Neural cell (in vitro differentiated cells): ENCODE results near the gene MAN2C1.

Experiments
- EP300 ChIP-seq: fragments of 450-650 bp; conservative IDR thresholded peaks from 2 replicates; pipeline ENCODE4 v1.6.1; 2014; ENCODE audit warnings: antibody characterized with exemption, mild to moderate bottlenecking, moderate library complexity; ENCODE audit not compliant: poor library complexity, severe bottlenecking
- EZH2 ChIP-seq: fragments of 200-600, 300-800 bp; shearing (Covaris generic), sonication (generic); IDR thresholded peaks from 2 replicates; pipeline ENCODE4 v1.6.1; 2014; ENCODE audit warnings: antibody characterized with exemption, low read length, borderline replicate concordance, mild to moderate bottlenecking; ENCODE audit not compliant: insufficient read depth, poor library complexity, severe bottlenecking
- MXI1 ChIP-seq: fragments of 450-650 bp; conservative IDR thresholded peaks from 2 replicates; pipeline ENCODE4 v1.6.1; 2014; ENCODE audit warnings: antibody characterized with exemption, mild to moderate bottlenecking; ENCODE audit not compliant: poor library complexity, severe bottlenecking
- POLR2AphosphoS5 ChIP-seq: IDR thresholded peaks from 2 replicates; pipeline ENCODE4 v1.6.1; 2012
- RAD21 ChIP-seq: fragments of 450-650 bp; conservative IDR thresholded peaks from 2 replicates; pipeline ENCODE4 v1.6.1; 2014; ENCODE audit warnings: antibody characterized with exemption, mild to moderate bottlenecking, moderate library complexity
- SMC3 ChIP-seq: fragments of 450-650 bp; conservative IDR thresholded peaks from 2 replicates; pipeline ENCODE4 v1.6.1; 2014; ENCODE audit warnings: antibody characterized with exemption, mild to moderate bottlenecking, moderate library complexity; ENCODE audit not compliant: poor library complexity
- TF ChIP-seq, protein P1 (sequence below): fragments of 450-650 bp; IDR thresholded peaks from 2 replicates; pipeline ENCODE4 v1.5.1; 2014; ENCODE audit warnings: antibody characterized with exemption, mild to moderate bottlenecking, moderate library complexity; ENCODE audit not compliant: poor library complexity, severe bottlenecking

- TF ChIP-seq POLR2AphosphoS5 (no peak), MXI1 (no peak), EZH2 (no peak), EP300 (no peak), SMC3 (no peak), RAD21 (no peak)
- TF ChIP-seq, protein P1, sequence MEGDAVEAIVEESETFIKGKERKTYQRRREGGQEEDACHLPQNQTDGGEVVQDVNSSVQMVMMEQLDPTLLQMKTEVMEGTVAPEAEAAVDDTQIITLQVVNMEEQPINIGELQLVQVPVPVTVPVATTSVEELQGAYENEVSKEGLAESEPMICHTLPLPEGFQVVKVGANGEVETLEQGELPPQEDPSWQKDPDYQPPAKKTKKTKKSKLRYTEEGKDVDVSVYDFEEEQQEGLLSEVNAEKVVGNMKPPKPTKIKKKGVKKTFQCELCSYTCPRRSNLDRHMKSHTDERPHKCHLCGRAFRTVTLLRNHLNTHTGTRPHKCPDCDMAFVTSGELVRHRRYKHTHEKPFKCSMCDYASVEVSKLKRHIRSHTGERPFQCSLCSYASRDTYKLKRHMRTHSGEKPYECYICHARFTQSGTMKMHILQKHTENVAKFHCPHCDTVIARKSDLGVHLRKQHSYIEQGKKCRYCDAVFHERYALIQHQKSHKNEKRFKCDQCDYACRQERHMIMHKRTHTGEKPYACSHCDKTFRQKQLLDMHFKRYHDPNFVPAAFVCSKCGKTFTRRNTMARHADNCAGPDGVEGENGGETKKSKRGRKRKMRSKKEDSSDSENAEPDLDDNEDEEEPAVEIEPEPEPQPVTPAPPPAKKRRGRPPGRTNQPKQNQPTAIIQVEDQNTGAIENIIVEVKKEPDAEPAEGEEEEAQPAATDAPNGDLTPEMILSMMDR = no peak
Measured at GRCh38 chr15:75358771-75359536, 9.5 kb downstream of the MAN2C1 start.
